ENCODE data around the gene SLC6A19. TPM values are rescaled to one million over a fixed set of nuclear protein-coding genes. Genes with fewer than 3 reads are reported as not detected.

The SLC6A19 gene
- total RNA-seq, 2 donors from 2014 or later = 0.09 to 0.15 TPM

GRCh38 chr5:1215320-1216096 lies 14.1 kb downstream of the SLC6A19 start:
- H3K9ac ChIP-seq (ENCODE audit: extremely low read depth, low read length, poor library complexity, severe bottlenecking) = no peak overlapping the region
- no peaks in the 10 kb centered on the region for H3K9me3 ChIP-seq (ENCODE audit: control insufficient read depth, low read length)
- H3K4me3 ChIP-seq (ENCODE audit: low read length) = no peak overlapping the region
- no peaks in the 10 kb centered on the region for H3K4me1 ChIP-seq (ENCODE audit: control insufficient read depth, insufficient read depth, low read length)
- H3K4me3 Mint-ChIP-seq = no peak overlapping the region
- TF ChIP-seq CTCF (conservative IDR thresholded peaks at IDR 0.05) = no peak
- peaks cover 5% of the 10 kb centered on the region for H3K9me3 Mint-ChIP-seq
- no peaks in the 10 kb centered on the region for H3K27me3 Mint-ChIP-seq (ENCODE audit: insufficient read depth)
- 91 to 92% methylated on average over 19 to 23 of the region's 23 CpGs for WGBS, 2 experiments (ENCODE audit: insufficient coverage in 1 of 2, insufficient read length in 1 of 2)
- no peaks in the 10 kb centered on the region for H3K27me3 ChIP-seq (ENCODE audit: control insufficient read depth, insufficient read depth, low read length, poor library complexity, severe bottlenecking)
- H3K36me3 Mint-ChIP-seq (ENCODE audit: low read depth) = no peaks in the 10 kb centered on the region
- no peak overlapping the region for H3K27ac Mint-ChIP-seq
- no peaks in the 10 kb centered on the region for H3K36me3 ChIP-seq (ENCODE audit: control insufficient read depth, insufficient read depth, low read length)
- H3K4me1 Mint-ChIP-seq = no peaks in the 10 kb centered on the region
- no peak overlapping the region for H3K27ac ChIP-seq (ENCODE audit: low read depth, low read length)
- DNase-seq = no peak

- Mint-ChIP-seq H3K36me3 (ENCODE audit: low read depth) (no peaks in the 10 kb centered on the region), H3K4me3 (no peak overlapping the region), H3K27me3 (ENCODE audit: insufficient read depth) (no peaks in the 10 kb centered on the region), H3K4me1 (no peaks in the 10 kb centered on the region), H3K9me3 (peaks cover 5% of the 10 kb centered on the region), H3K27ac (no peak overlapping the region)
- Histone ChIP-seq H3K4me3 (ENCODE audit: low read length) (no peak overlapping the region), H3K27ac (ENCODE audit: low read depth, low read length) (no peak overlapping the region), H3K9ac (ENCODE audit: extremely low read depth, low read length, poor library complexity, severe bottlenecking) (no peak overlapping the region), H3K9me3 (ENCODE audit: control insufficient read depth, low read length) (no peaks in the 10 kb centered on the region), H3K27me3 (ENCODE audit: control insufficient read depth, insufficient read depth, low read length, poor library complexity, severe bottlenecking) (no peaks in the 10 kb centered on the region), H3K4me1 (ENCODE audit: control insufficient read depth, insufficient read depth, low read length) (no peaks in the 10 kb centered on the region), H3K36me3 (ENCODE audit: control insufficient read depth, insufficient read depth, low read length) (no peaks in the 10 kb centered on the region)
- 93 to 96% methylated on average over 27 to 38 of the region's 38 CpGs for WGBS, 2 experiments (ENCODE audit: insufficient coverage in 1 of 2, insufficient read length in 1 of 2)
- DNase-seq = no peak
- TF ChIP-seq CTCF (conservative IDR thresholded peaks at IDR 0.05) = no peak
Measured at GRCh38 chr5:1216211-1216917, 15.0 kb downstream of the SLC6A19 start.

GRCh38 chr5:1216918-1217295 lies 15.5 kb downstream of the SLC6A19 start:
- no peak overlapping the region for H3K4me3 ChIP-seq (ENCODE audit: low read length)
- no peak overlapping the region for H3K27ac ChIP-seq (ENCODE audit: low read depth, low read length)
- H3K4me1 Mint-ChIP-seq = no peaks in the 10 kb centered on the region
- no peaks in the 10 kb centered on the region for H3K4me1 ChIP-seq (ENCODE audit: control insufficient read depth, insufficient read depth, low read length)
- H3K9ac ChIP-seq (ENCODE audit: extremely low read depth, low read length, poor library complexity, severe bottlenecking) = no peak overlapping the region
- no peak overlapping the region for H3K4me3 Mint-ChIP-seq
- H3K27me3 ChIP-seq (ENCODE audit: control insufficient read depth, insufficient read depth, low read length, poor library complexity, severe bottlenecking) = no peaks in the 10 kb centered on the region
- H3K27me3 Mint-ChIP-seq (ENCODE audit: insufficient read depth) = no peaks in the 10 kb centered on the region
- no peaks in the 10 kb centered on the region for H3K36me3 ChIP-seq (ENCODE audit: control insufficient read depth, insufficient read depth, low read length)
- TF ChIP-seq CTCF (conservative IDR thresholded peaks at IDR 0.05) = no peak
- DNase-seq = no peak
- H3K27ac Mint-ChIP-seq = no peak overlapping the region
- H3K9me3 ChIP-seq (ENCODE audit: control insufficient read depth, low read length) = no peaks in the 10 kb centered on the region
- H3K36me3 Mint-ChIP-seq (ENCODE audit: low read depth) = no peaks in the 10 kb centered on the region
- H3K9me3 Mint-ChIP-seq = peaks cover 5% of the 10 kb centered on the region
- 87 to 89% methylated on average over 11 to 18 of the region's 18 CpGs for WGBS, 2 experiments (ENCODE audit: insufficient coverage in 1 of 2, insufficient read length in 1 of 2)

All from endodermal cell (in vitro differentiated cells).